ENCODE measurements around the gene GRWD1. TPM values are rescaled to one million over a fixed set of nuclear protein-coding genes. Genes with fewer than 3 reads are reported as not detected.

The GRWD1 gene
- polyA plus RNA-seq, 1 experiment: 16.0 TPM

- Histone ChIP-seq H3K4me3 (ENCODE audit: low read depth, low read length) (no peak overlapping the region), H3K27me3 (ENCODE audit: control insufficient read depth, insufficient read depth, low read length) (no peaks in the 10 kb centered on the region), H3K27ac (ENCODE audit: low read depth, low read length) (no peak overlapping the region), H3K9me3 (ENCODE audit: control insufficient read depth, insufficient read depth, low read length) (no peaks in the 10 kb centered on the region; the same call in 1 of the 2 replicates)
- no peak for TF ChIP-seq CTCF (IDR thresholded peaks at IDR 0.05; ENCODE audit: low read depth, low read length)
- no peak for DNase-seq (ENCODE audit: low read depth, low spot score)
- ChIA-PET CTCF (no interaction called here), POLR2A (no interaction called here)
Measured at GRCh38 chr19:48477067-48477685, 31.4 kb downstream of the GRWD1 start.

GRCh38 chr19:48477698-48478338 is 32.0 kb downstream of the GRWD1 start:
- TF ChIP-seq CTCF (IDR thresholded peaks at IDR 0.05; ENCODE audit: low read depth, low read length): no peak
- Histone ChIP-seq H3K27me3 (ENCODE audit: control insufficient read depth, insufficient read depth, low read length) (no peaks in the 10 kb centered on the region), H3K27ac (ENCODE audit: low read depth, low read length) (no peak overlapping the region), H3K9me3 (ENCODE audit: control insufficient read depth, insufficient read depth, low read length) (no peaks in the 10 kb centered on the region; the same call in 1 of the 2 replicates), H3K4me3 (ENCODE audit: low read depth, low read length) (no peak overlapping the region)
- POLR2A ChIA-PET: no interaction called here
- CTCF ChIA-PET: no interaction called here
- DNase-seq (ENCODE audit: low read depth, low spot score): no peak

GRCh38 chr19:48478339-48479256 is 32.8 kb downstream of the GRWD1 start:
- POLR2A ChIA-PET: no interaction called here
- CTCF ChIA-PET: interaction anchor here (1.7 kb wide), 1 partner anchor 11 kb away, joined by 9 read pairs; no protein-coding TSS in a partner anchor
- DNase-seq (ENCODE audit: low read depth, low spot score): no peak

GRCh38 chr19:48479686-48480085 is 33.9 kb downstream of the GRWD1 start:
- CTCF ChIA-PET: interaction anchor here (1.5 to 1.7 kb wide), 2 partner anchors 10 to 110 kb away, joined by 3 to 9 read pairs; no protein-coding TSS in a partner anchor
- Histone ChIP-seq H3K27ac (ENCODE audit: low read depth, low read length) (no peak overlapping the region), H3K4me3 (ENCODE audit: low read depth, low read length) (no peak overlapping the region), H3K27me3 (ENCODE audit: control insufficient read depth, insufficient read depth, low read length) (no peaks in the 10 kb centered on the region), H3K9me3 (ENCODE audit: control insufficient read depth, insufficient read depth, low read length) (no peaks in the 10 kb centered on the region; the same call in 1 of the 2 replicates)
- DNase-seq (ENCODE audit: low read depth, low spot score): no peak
- TF ChIP-seq CTCF (IDR thresholded peaks at IDR 0.05; ENCODE audit: low read depth, low read length): no peak
- POLR2A ChIA-PET: interaction anchor here (0.5 to 1.0 kb wide), 3 partner anchors 10 to 144 kb away, joined by 3 to 5 read pairs (median 4); no protein-coding TSS in a partner anchor

More at GRCh38 chr19:48478339-48479256, 32.8 kb downstream of the GRWD1 start:
- Histone ChIP-seq H3K27ac (ENCODE audit: low read depth, low read length) (no peak overlapping the region), H3K9me3 (ENCODE audit: control insufficient read depth, insufficient read depth, low read length) (no peaks in the 10 kb centered on the region; the same call in 1 of the 2 replicates), H3K4me3 (ENCODE audit: low read depth, low read length) (no peak overlapping the region), H3K27me3 (ENCODE audit: control insufficient read depth, insufficient read depth, low read length) (no peaks in the 10 kb centered on the region)
- no peak for TF ChIP-seq CTCF (IDR thresholded peaks at IDR 0.05; ENCODE audit: low read depth, low read length)

All from AG04450 (cell line).